NOMO-1 treated with DMSO at 0.1 percent for 48 hours (cell line): Measurements from ENCODE around the gene SYNDIG1.

Experiments used
- DNase-seq: peaks from one replicate; lab custom pipeline; 2025; ENCODE audit not compliant: unreplicated experiment; lab: John Stamatoyannopoulos, UW

The SYNDIG1 gene

DNA sequence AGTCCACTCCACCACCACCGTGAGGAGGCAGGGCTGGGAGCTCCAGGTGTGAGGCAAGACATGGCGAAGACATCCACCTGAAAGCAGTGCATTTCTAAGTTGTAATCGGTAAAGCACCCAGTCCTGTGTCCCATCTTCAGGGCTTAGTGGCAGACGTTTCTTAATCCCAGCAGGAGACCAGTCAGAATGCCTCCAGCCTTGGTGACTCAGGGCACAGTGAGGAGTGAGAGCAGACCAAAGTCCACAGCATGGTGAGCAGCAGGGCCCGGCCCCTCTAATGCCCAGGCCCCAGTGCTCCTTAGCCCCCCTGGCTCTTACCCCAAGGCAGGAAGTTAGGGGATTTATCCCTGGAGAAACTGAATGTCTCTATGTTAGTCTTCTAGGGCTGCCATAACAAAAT lies 183.9 kb downstream of the SYNDIG1 start:
- no peak for DNase-seq

DNA sequence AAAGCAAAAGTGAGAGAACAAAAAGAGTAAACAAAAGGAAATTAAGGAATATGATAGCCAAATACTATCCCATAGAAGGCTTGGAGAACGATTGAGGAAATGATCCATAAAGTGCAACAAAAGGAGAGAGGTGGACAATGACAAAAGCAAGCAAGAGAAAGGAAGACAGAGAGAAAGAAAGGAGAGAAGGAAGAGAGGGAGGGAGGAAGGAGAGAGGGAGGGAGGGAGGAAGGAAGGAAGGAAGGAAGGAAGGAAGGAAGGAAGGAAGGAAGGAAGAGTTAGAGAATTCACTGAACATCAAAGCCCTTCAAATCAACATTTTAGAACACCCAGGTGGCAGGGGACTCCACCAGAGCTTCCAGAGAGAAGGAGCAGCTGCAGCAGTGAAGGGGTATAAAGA lies 185.0 kb downstream of the SYNDIG1 start:
- no peak for DNase-seq

DNA sequence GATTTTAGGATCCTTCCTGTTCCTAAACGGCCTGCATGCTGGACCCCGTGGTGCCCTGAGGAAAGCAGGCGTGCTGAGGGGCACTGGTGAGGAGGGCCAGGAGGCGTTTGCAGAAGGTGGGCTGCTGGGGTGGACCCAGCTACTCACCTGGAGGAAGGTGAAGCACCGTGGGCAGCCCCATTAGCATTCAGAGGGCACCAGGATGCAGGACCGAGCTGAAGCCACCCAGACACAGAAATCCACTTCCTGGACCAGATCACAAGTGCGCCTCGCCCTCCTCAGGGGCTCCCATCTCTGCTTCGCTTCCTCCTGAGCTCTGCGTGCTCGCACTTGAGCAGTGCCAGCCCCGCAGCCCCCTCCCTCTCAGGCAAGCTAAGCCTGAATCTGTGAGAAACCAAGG lies 187.0 kb downstream of the SYNDIG1 start:
- DNase-seq: no peak

GRCh38 chr20:24657196-24657595 lies 187.8 kb downstream of the SYNDIG1 start:
- DNase-seq: no peak

- no peak for DNase-seq
Measured at GRCh38 chr20:24657878-24658620, 188.6 kb downstream of the SYNDIG1 start.

GRCh38 chr20:24658920-24659660 lies 189.7 kb downstream of the SYNDIG1 start:
- no peak for DNase-seq

DNA sequence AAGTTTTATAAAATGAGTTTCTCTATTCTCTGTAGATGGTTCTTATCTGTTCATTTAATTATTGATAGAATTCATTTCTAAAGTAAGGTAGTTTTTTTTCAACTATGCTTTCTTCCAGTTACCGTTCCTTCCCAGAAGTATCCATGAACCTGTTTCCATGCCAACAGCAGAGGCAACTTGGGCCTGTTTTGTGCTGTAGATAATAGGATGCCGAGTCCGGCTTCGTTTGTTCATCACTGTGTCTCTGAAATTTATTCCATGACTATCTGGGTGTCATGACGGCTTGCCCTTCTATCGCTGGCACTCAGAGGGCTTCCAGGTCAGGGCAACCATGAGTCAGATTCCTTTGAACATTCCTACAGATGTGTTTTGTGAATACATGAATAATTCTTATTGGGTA lies 190.4 kb downstream of the SYNDIG1 start:
- DNase-seq: no peak

GRCh38 chr20:24660651-24661050 lies 191.2 kb downstream of the SYNDIG1 start:
- DNase-seq: no peak

- no peak for DNase-seq
Measured at GRCh38 chr20:24661255-24661654, 191.8 kb downstream of the SYNDIG1 start.

GRCh38 chr20:24662322-24662721 lies 192.9 kb downstream of the SYNDIG1 start:
- no peak for DNase-seq

- no peak for DNase-seq
Measured at GRCh38 chr20:24662752-24663365, 193.4 kb downstream of the SYNDIG1 start.

- DNase-seq: no peak
Measured at GRCh38 chr20:24663496-24663895, 194.1 kb downstream of the SYNDIG1 start.

GRCh38 chr20:24664266-24664986 lies 195.0 kb downstream of the SYNDIG1 start:
- DNase-seq: no peak

GRCh38 chr20:24665196-24665595 lies 195.8 kb downstream of the SYNDIG1 start:
- no peak for DNase-seq

DNA sequence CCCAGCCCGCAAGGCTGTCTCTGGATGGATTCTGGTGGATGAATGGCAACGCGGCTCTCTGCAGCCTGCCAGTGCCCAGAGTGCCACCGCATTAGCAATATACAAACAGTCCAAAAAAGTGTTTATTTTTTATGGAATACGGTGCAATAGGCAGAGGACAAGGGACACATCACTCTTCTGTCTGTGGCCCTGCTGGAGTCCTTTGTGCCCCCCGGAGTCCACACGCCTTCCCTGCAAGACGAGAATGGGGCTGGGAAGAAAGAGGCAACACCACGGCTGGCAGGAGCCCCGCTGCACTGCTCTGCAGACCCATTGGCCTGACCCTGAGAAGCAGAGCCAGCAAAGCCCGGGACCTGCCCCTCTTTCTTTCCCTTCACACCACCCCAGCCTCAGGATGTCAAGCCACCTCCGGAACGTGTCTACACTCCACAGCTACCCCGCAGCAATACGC lies 196.3 kb downstream of the SYNDIG1 start:
- DNase-seq: no peak

DNA sequence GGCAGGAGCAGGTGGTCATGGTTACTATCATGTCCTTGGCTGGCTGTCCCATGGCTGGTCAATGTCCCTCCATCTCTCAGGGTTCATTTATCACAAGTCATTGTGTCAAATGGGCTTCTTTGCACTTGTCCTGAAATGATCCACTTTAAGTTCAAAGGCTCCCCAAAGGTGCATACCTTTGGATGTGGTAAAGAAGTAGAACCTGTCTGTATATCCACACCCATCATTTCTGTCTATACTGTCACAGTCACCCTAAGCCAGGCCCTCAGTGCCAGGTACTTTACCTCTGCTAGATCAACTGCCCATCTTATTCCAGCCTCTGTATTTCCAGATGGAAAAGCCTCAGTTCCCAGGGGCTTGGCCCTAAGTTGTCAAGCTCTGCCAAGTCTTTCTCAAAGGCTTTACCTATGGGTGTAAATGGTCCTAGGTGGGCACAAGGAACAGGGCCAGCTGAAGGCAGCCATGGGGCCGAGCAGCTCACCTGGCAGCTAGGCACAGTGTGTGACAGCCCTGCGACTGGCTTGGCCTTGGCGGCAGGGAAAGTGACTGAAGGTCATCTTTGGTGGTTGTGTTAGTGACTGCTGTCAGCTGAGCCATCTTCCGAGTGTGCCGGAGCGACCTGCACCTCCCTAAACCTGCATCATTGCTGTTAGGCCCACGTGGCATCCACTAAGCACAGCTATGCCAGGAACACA lies 198.4 kb downstream of the SYNDIG1 start:
- DNase-seq: no peak

DNA sequence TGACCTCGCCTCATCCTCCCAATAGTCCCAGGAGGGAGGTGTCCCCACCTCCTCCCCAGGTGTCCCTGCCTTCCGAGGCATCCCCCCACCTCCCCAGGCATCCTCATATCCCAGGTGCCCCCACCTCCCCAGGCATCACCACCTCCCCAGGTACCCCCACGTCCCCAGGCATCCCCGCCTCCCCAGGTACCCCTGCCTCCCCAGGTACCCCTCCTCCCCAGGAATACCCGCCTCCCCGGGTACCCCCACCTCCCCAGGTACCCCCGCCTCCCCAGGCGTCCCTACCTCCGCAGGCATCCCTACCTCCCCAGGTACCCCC lies 198.9 kb downstream of the SYNDIG1 start:
- DNase-seq: no peak

GRCh38 chr20:24668791-24669190 lies 199.4 kb downstream of the SYNDIG1 start:
- DNase-seq: no peak

- DNase-seq: no peak
Measured at GRCh38 chr20:24669701-24670100, 200.3 kb downstream of the SYNDIG1 start.

GRCh38 chr20:24670341-24670872 lies 201.0 kb downstream of the SYNDIG1 start:
- DNase-seq: no peak

DNA sequence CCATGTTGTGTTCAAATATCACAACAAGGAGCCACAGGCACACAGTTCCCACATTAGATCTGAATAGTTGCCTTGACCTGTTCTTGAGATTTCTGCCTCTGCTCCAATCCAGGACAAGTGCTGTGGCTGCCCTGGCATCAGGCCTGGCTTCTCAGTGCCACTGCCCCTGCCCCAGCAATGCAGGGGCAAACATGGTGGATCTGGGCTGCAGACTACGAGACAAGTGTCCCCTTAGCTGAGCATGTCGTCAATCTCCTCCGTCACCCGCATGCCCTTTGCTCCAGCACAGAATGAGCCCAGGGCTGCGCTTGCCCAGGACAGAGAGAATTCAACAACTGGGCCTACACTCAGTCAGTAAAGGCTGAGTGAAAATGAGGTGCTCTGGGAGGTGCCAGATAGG lies 201.6 kb downstream of the SYNDIG1 start:
- DNase-seq: no peak
